ENCODE measurements around the gene GART. TPM values are rescaled to one million over a fixed set of nuclear protein-coding genes. Genes with fewer than 3 reads are reported as not detected.
A peak's percentile ranks its signal among the peaks of the same experiment; 100 is the strongest.

Gene GART
- polyA plus RNA-seq, 2 of the 4 experiments (the other 2 are of a cell fraction), result 42.3 to 70.2 TPM

GRCh38 chr21:33496345-33496744, 45.6 kb downstream of the GART start:
- POLR2A ChIA-PET, result no interaction called here
- WGBS (ENCODE audit: missing lambda C conversion rate), result 63% methylated on average over 7 of the region's 7 CpGs
- FAIRE-seq (no peak), ATAC-seq (peak; percentile 20 to 45; a peak in 4 of 6 replicates), DNase-seq (ENCODE audit: low read depth in 1 of 2, low spot score in 1 of 2) (peak in 1 of 2 experiments; percentile 2)
- no peak overlapping the region for H3K27ac ChIP-seq
- peaks cover 4% of the 10 kb centered on the region; the same call in 1 of the 3 replicates for H3K4me1 ChIP-seq
- CTCF ChIA-PET, result interaction anchor here (0.6 to 0.9 kb wide), 2 partner anchors 13 to 42 kb away, joined by 3 to 4 read pairs; no protein-coding TSS in a partner anchor
- TF ChIP-seq POLR2A (IDR thresholded peaks at IDR 0.05; ENCODE audit: low read length) (no peak), RAD21 (conservative IDR thresholded peaks at IDR 0.05 in 1 of 2, IDR thresholded peaks at IDR 0.05 in 1 of 2) (no peak), NFE2L2 (conservative IDR thresholded peaks at IDR 0.05; ENCODE audit: low read length) (no peak), JUNB (IDR thresholded peaks at IDR 0.05) (no peak), PBX3 (IDR thresholded peaks at IDR 0.05) (no peak), MAZ (IDR thresholded peaks at IDR 0.05; ENCODE audit: borderline replicate concordance, low read depth, low read length) (no peak)
- no peak overlapping the region for H3K4me2 ChIP-seq
- no peak overlapping the region for H3K4me3 ChIP-seq
- no peaks in the 10 kb centered on the region for H3K9me3 ChIP-seq

GRCh38 chr21:33495743-33496142, 46.2 kb downstream of the GART start:
- FAIRE-seq (no peak), ATAC-seq (no peak; a peak in 1 of 6 replicates), DNase-seq (ENCODE audit: low read depth in 1 of 2, low spot score in 1 of 2) (no peak)
- POLR2A ChIA-PET, result no interaction called here
- H3K4me3 ChIP-seq, result no peak overlapping the region
- H3K4me1 ChIP-seq, result peaks cover 4% of the 10 kb centered on the region; the same call in 1 of the 3 replicates
- TF ChIP-seq MYC (IDR thresholded peaks at IDR 0.05; ENCODE audit: borderline replicate concordance, low read length) (no peak), ATOH8 (CRISPR knock-in tag; IDR thresholded peaks at IDR 0.05; ENCODE audit: low read depth) (no peak), CEBPB (IDR thresholded peaks at IDR 0.05) (no peak), CHD2 (IDR thresholded peaks at IDR 0.05; ENCODE audit: low read length, partially characterized antibody) (no peak), MAZ (IDR thresholded peaks at IDR 0.05; ENCODE audit: borderline replicate concordance, low read depth, low read length) (no peak), ZFP36 (IDR thresholded peaks at IDR 0.05; ENCODE audit: borderline replicate concordance, partially characterized antibody) (no peak), ESRRA (IDR thresholded peaks at IDR 0.05; ENCODE audit: borderline replicate concordance, low read length) (no peak), TP53 (CRISPR knock-in tag; IDR thresholded peaks at IDR 0.05) (no peak), ZC3H11A (IDR thresholded peaks at IDR 0.05) (no peak), KDM1A (IDR thresholded peaks at IDR 0.05; ENCODE audit: low read depth) (no peak), HEYL (CRISPR knock-in tag; IDR thresholded peaks at IDR 0.05) (no peak), NPAS2 (CRISPR knock-in tag; IDR thresholded peaks at IDR 0.05; ENCODE audit: borderline replicate concordance) (no peak), JUNB (IDR thresholded peaks at IDR 0.05) (no peak), MAFK (IDR thresholded peaks at IDR 0.05; ENCODE audit: partially characterized antibody) (no peak), MAX (IDR thresholded peaks at IDR 0.05) (no peak)
- 40% methylated on average over 4 of the region's 4 CpGs for WGBS (ENCODE audit: missing lambda C conversion rate)
- no peak overlapping the region for H3K27ac ChIP-seq
- H3K9me3 ChIP-seq, result no peaks in the 10 kb centered on the region
- CTCF ChIA-PET, result interaction anchor here (0.6 to 0.9 kb wide), 2 partner anchors 12 to 43 kb away, joined by 3 to 4 read pairs; no protein-coding TSS in a partner anchor
- no peak overlapping the region for H3K4me2 ChIP-seq

GRCh38 chr21:33493756-33494155, 48.2 kb downstream of the GART start:
- no peak for FAIRE-seq
- DNase-seq (ENCODE audit: low read depth in 1 of 2, low spot score in 1 of 2), result no peak
- ATAC-seq, result no peak
- H3K4me2 ChIP-seq, result no peak overlapping the region
- peaks cover 4% of the 10 kb centered on the region; the same call in 1 of the 3 replicates for H3K4me1 ChIP-seq
- H3K9me3 ChIP-seq, result no peaks in the 10 kb centered on the region
- ChIA-PET CTCF (interaction anchor here (0.6 kb wide), 1 partner anchor 18 kb away, joined by 3 read pairs; no protein-coding TSS in a partner anchor), POLR2A (no interaction called here)
- H3K27ac ChIP-seq, result no peak overlapping the region
- H3K4me3 ChIP-seq, result no peak overlapping the region
- 87% methylated on average over 3 of the region's 3 CpGs for WGBS (ENCODE audit: missing lambda C conversion rate)
- no peak for TF ChIP-seq CHD2 (IDR thresholded peaks at IDR 0.05; ENCODE audit: low read length, partially characterized antibody)
- no peak for TF ChIP-seq FOSB (CRISPR knock-in tag; IDR thresholded peaks at IDR 0.05)
- TF ChIP-seq JUN (IDR thresholded peaks at IDR 0.05), result no peak
- TF ChIP-seq POLR2AphosphoS2 (conservative IDR thresholded peaks at IDR 0.05; ENCODE audit: low read length), result no peak
- TF ChIP-seq HOXA7 (CRISPR knock-in tag; IDR thresholded peaks at IDR 0.05), result no peak
- no peak for TF ChIP-seq E2F6 (IDR thresholded peaks at IDR 0.05; ENCODE audit: borderline replicate concordance, low read depth)
- no peak for TF ChIP-seq JUNB (IDR thresholded peaks at IDR 0.05)
- TF ChIP-seq CBX2 (IDR thresholded peaks at IDR 0.05; ENCODE audit: borderline replicate concordance, low read depth), result no peak
- TF ChIP-seq KDM5A (IDR thresholded peaks at IDR 0.05), result no peak
- TF ChIP-seq BCL3 (IDR thresholded peaks at IDR 0.05), result no peak
- no peak for TF ChIP-seq CTCF (IDR thresholded peaks at IDR 0.05)
- TF ChIP-seq NFE2L2 (conservative IDR thresholded peaks at IDR 0.05; ENCODE audit: low read length), result no peak

All from A549 (cell line).